H1 (cell line): Measurements from ENCODE around the gene HTR3B. TPM values are rescaled to one million over a fixed set of nuclear protein-coding genes. Genes with fewer than 3 reads are reported as not detected.

ENCODE experiments used
- CTCF ChIA-PET: fragments of 300-600 bp; sonication (Branson Sonifier 250); formaldehyde crosslinking; loops from one replicate; lab custom pipeline; 2021; ENCODE audit not compliant: partially characterized antibody; lab: Charles Lee
- POLR2A ChIA-PET: fragments of 300-600 bp; sonication (Branson Sonifier 250); formaldehyde crosslinking; loops from one replicate; lab custom pipeline; 2021; ENCODE audit warnings: inconsistent platforms; ENCODE audit not compliant: partially characterized antibody; lab: Charles Lee
- DNase-seq, 2 experiments: peaks; one replicate each; pipeline versions ENCODE4 v3.0.0 to v3.0.0-alpha.2; 2010 to 2022; ENCODE audit warnings: low spot score in 2 of 2, low read depth in 1 of 2, mixed read lengths in 1 of 2
- FAIRE-seq: peaks from 2 replicates; lab custom pipeline; 2011; peaks lifted over from hg19 to GRCh38; lab: Jason Lieb, UNC
- H2AFZ ChIP-seq: 2 replicates; pipeline ENCODE4 v1.8.1; 2012; ENCODE audit warnings: low read length, inconsistent platforms
- H2AK5ac ChIP-seq: 2 replicates; pipeline ENCODE4 v1.6.1; 2013; ENCODE audit warnings: low read depth, low read length
- H2BK120ac ChIP-seq: replicated peaks from 2 replicates; pipeline ENCODE3; 2013; ENCODE audit warnings: low read depth, low read length, inconsistent platforms
- H2BK12ac ChIP-seq: 2 replicates; pipeline ENCODE4 v1.6.1; 2013; ENCODE audit warnings: low read depth, low read length
- H2BK15ac ChIP-seq: 2 replicates; pipeline ENCODE4 v1.6.1; 2013; ENCODE audit warnings: low read length
- H2BK20ac ChIP-seq: 2 replicates; pipeline ENCODE4 v1.6.1; 2013; ENCODE audit warnings: low read length
- H2BK5ac ChIP-seq: 2 replicates; pipeline ENCODE4 v1.6.1; 2013; ENCODE audit warnings: low read depth, low read length
- H3K14ac ChIP-seq: 2 replicates; pipeline ENCODE4 v1.6.1; 2013; ENCODE audit warnings: inconsistent platforms; ENCODE audit not compliant: insufficient read length
- H3K18ac ChIP-seq: 2 replicates; pipeline ENCODE4 v1.6.1; 2013; ENCODE audit warnings: low read length; ENCODE audit errors: extremely low read depth
- H3K23ac ChIP-seq: 2 replicates; pipeline ENCODE4 v1.6.1; 2013; ENCODE audit warnings: inconsistent platforms; ENCODE audit not compliant: insufficient read length
- H3K23me2 ChIP-seq: 2 replicates; pipeline ENCODE4 v1.6.1; 2013; ENCODE audit warnings: low read depth, low read length
- H3K27ac ChIP-seq: 2 replicates; pipeline ENCODE4 v1.6.1; 2011; ENCODE audit warnings: low read depth, low read length, inconsistent platforms
- H3K27me3 ChIP-seq, 4 experiments: replicated peaks in 1 of 4; 1 replicate in 1 of 4; 2 replicates in 3 of 4; pipeline versions ENCODE4 v1.6.1 to v1.8.1; 2011 to 2013; ENCODE audit warnings: low read length in 3 of 4, mild to moderate bottlenecking in 3 of 4, inconsistent platforms in 2 of 4, mixed read lengths in 2 of 4, moderate library complexity in 1 of 4; ENCODE audit not compliant: control insufficient read depth in 3 of 4, insufficient read depth in 3 of 4; ENCODE audit errors: extremely low read depth in 1 of 4
- H3K36me3 ChIP-seq, 4 experiments: 2 replicates each; pipeline versions ENCODE4 v1.6.1 to v1.8.1; 2011 to 2013; ENCODE audit warnings: mild to moderate bottlenecking in 4 of 4, low read length in 3 of 4, moderate library complexity in 2 of 4, control low read depth in 1 of 4, inconsistent platforms in 1 of 4; ENCODE audit not compliant: insufficient read depth in 4 of 4, control insufficient read depth in 2 of 4
- H3K4ac ChIP-seq: replicated peaks from 2 replicates; pipeline ENCODE3; 2013; ENCODE audit warnings: low read length, low read depth, mixed read lengths, inconsistent platforms; ENCODE audit not compliant: insufficient read length
- H3K4me1 ChIP-seq, 4 experiments: replicated peaks in 1 of 4; 1 replicate in 1 of 4; 2 replicates in 3 of 4; pipeline versions ENCODE4 v1.6.1 to v1.8.1; 2011 to 2013; ENCODE audit warnings: low read length in 3 of 4, inconsistent platforms in 2 of 4, mixed read lengths in 1 of 4; ENCODE audit not compliant: insufficient read depth in 4 of 4, control insufficient read depth in 3 of 4
- H3K4me2 ChIP-seq, 2 experiments: 2 replicates each; pipeline versions ENCODE4 v1.6.1 to v1.8.1; 2011 to 2013; ENCODE audit warnings: low read depth in 2 of 2, low read length in 2 of 2, control low read depth in 1 of 2, inconsistent platforms in 1 of 2, mild to moderate bottlenecking in 1 of 2; ENCODE audit not compliant: insufficient read depth in 1 of 2
- H3K4me3 ChIP-seq, 4 experiments: fragments of 200-600, 300-600 bp in 1 of 4; sonication (generic), shearing (Covaris generic), sonication (Bioruptor Twin) in 1 of 4; 2 replicates each; pipeline versions ENCODE4 v1.5.1 to v1.8.1; 2011 to 2016; ENCODE audit warnings: low read length in 4 of 4, low read depth in 3 of 4, control low read depth in 2 of 4, inconsistent platforms in 2 of 4, mild to moderate bottlenecking in 2 of 4, mixed read lengths in 1 of 4, moderate library complexity in 1 of 4; ENCODE audit not compliant: insufficient read depth in 2 of 4; ENCODE audit errors: extremely low read depth in 1 of 4
- H3K56ac ChIP-seq: replicated peaks from 2 replicates; pipeline ENCODE3; 2013; ENCODE audit warnings: low read depth, mild to moderate bottlenecking, mixed read lengths, low read length, inconsistent platforms; ENCODE audit not compliant: insufficient read length
- H3K79me1 ChIP-seq: 2 replicates; pipeline ENCODE4 v1.6.1; 2013; ENCODE audit warnings: low read depth, low read length, control low read depth
- H3K79me2 ChIP-seq, 2 experiments: 2 replicates each; pipeline versions ENCODE4 v1.6.1 to v1.8.1; 2012 to 2013; ENCODE audit warnings: low read length in 2 of 2, mild to moderate bottlenecking in 2 of 2, inconsistent platforms in 1 of 2; ENCODE audit not compliant: insufficient read depth in 2 of 2, control insufficient read depth in 1 of 2
- H3K9ac ChIP-seq, 4 experiments: replicated peaks in 1 of 4; 1 replicate in 1 of 4; 2 replicates in 3 of 4; pipeline versions ENCODE4 v1.6.1 to v1.8.1; 2011 to 2013; ENCODE audit warnings: low read depth in 3 of 4, low read length in 3 of 4, control low read depth in 2 of 4, mild to moderate bottlenecking in 2 of 4, moderate library complexity in 2 of 4, inconsistent platforms in 1 of 4; ENCODE audit errors: extremely low read depth in 1 of 4
- H3K9me3 ChIP-seq, 2 experiments: 2 replicates each; pipeline versions ENCODE4 v1.6.1 to v1.8.1; 2012 to 2013; ENCODE audit warnings: mild to moderate bottlenecking in 2 of 2, moderate library complexity in 2 of 2, control low read depth in 1 of 2, inconsistent platforms in 1 of 2, low read depth in 1 of 2, low read length in 1 of 2, mixed read lengths in 1 of 2; ENCODE audit not compliant: insufficient read depth in 2 of 2
- H4K20me1 ChIP-seq, 2 experiments: replicated peaks in 1 of 2; 2 replicates each; pipeline versions ENCODE3 to v1.8.1; 2011 to 2013; ENCODE audit warnings: inconsistent platforms in 2 of 2, low read length in 2 of 2, mild to moderate bottlenecking in 1 of 2; ENCODE audit not compliant: insufficient read depth in 2 of 2, control insufficient read depth in 1 of 2
- H4K5ac ChIP-seq: 2 replicates; pipeline ENCODE4 v1.6.1; 2013; ENCODE audit warnings: low read length, low read depth, mixed read lengths, inconsistent platforms; ENCODE audit not compliant: insufficient read length
- H4K8ac ChIP-seq: 2 replicates; pipeline ENCODE4 v1.8.0; 2013; ENCODE audit warnings: mild to moderate bottlenecking, moderate library complexity, low read length, inconsistent platforms; ENCODE audit not compliant: insufficient read depth; ENCODE audit errors: extremely low read depth
- H4K91ac ChIP-seq: replicated peaks from 2 replicates; pipeline ENCODE3; 2013; ENCODE audit warnings: low read length, mixed read lengths, inconsistent platforms; ENCODE audit not compliant: insufficient read length
- CEBPB ChIP-seq: IDR thresholded peaks from 2 replicates; pipeline ENCODE4 v1.6.1; 2012; ENCODE audit warnings: low read depth, low read length
- EGR1 ChIP-seq: IDR thresholded peaks from 2 replicates; pipeline ENCODE4 v1.6.1; 2011; ENCODE audit warnings: low read depth, low read length, borderline replicate concordance
- JUN ChIP-seq: IDR thresholded peaks from 2 replicates; pipeline ENCODE4 v1.6.1; 2011; ENCODE audit warnings: low read depth, mild to moderate bottlenecking, improper control_type of control experiment, low read length
- KDM1A ChIP-seq: fragments of 200-600, 300-600 bp; sonication (generic); IDR thresholded peaks from 2 replicates; pipeline ENCODE4 v1.7.1; 2016; ENCODE audit warnings: mild to moderate bottlenecking, low read length, borderline replicate concordance
- NANOG ChIP-seq: IDR thresholded peaks from 2 replicates; pipeline ENCODE4 v1.6.1; 2011; ENCODE audit warnings: low read length, low read depth, mild to moderate bottlenecking, inconsistent platforms; ENCODE audit not compliant: insufficient read depth, poor library complexity, severe bottlenecking
- POLR2AphosphoS5 ChIP-seq: IDR thresholded peaks from 2 replicates; pipeline ENCODE4 v1.6.1; 2011; ENCODE audit warnings: low read depth, low read length
- WGBS, 2 experiments: shearing (Covaris generic) in 1 of 2; methylation state at CpG; one replicate each; pipeline versions ENCODE4 v1.1.6 to v1.1.7; 2013 to 2015; ENCODE audit warnings: low lambda C conversion rate in 2 of 2, mixed read lengths in 2 of 2, inconsistent platforms in 1 of 2, low coverage in 1 of 2, missing lambda C conversion rate in 1 of 2; ENCODE audit not compliant: insufficient replicate concordance in 2 of 2, insufficient coverage in 1 of 2, insufficient read length in 1 of 2; ENCODE audit errors: extremely low coverage in 1 of 2, missing lambda C conversion rate in 1 of 2; 5-methylcytosine and 5-hydroxymethylcytosine counted together
- polyA plus RNA-seq, 7 experiments: library from polyadenylated mRNA; depleted of rRNA in 3 of 7; stranded (reverse) in 5 of 7; unstranded in 2 of 7; fragments of >200 nt in 5 of 7; fragments of 200-250 nt in 2 of 7; gene quantifications; 1 replicate in 5 of 7; 2 replicates in 1 of 7; 4 replicates in 1 of 7; pipeline versions ENCODE4 v1.2.1 to v1.2.3, GENCODE V29; 2011 to 2013; ENCODE audit warnings: missing spikeins in 2 of 7, mixed read lengths in 2 of 7
- total RNA-seq: library from RNA; stranded (reverse); fragmentation: NEBNext Ultra II Directional; extraction: Animal tissue kit (Norgen Biotek cat#: 25700); gene quantifications from 2 replicates; pipeline ENCODE4 v1.2.1, GENCODE V29; 2021

Gene HTR3B
- total and polyA plus RNA-seq, 2 of the 8 experiments (the other 6 are each of a cell fraction or from before 2014, with no cell fraction given) = not detected

DNA sequence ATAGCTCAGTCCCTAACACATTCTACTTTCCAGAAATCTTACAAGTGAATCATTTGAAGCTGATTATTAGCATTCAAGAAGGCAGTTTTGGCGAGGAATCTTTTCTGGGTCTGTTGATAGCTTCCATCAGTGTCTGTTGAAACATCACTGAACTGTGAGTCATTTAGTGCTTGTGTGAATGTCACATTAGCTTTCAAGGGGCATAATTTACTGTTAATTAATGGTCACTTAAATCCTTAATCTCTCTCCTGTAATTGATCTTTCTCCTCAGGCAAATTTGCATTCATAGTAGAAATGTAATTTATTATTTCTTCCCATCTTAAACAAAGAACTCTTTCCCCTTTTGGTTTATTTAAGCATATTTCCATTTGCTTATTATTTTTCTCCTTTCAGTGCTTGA lies 2.6 kb downstream of the HTR3B start:
- Histone ChIP-seq H3K4me2 (no peak overlapping the region), H2AK5ac (no peak overlapping the region), H2AFZ (no peak overlapping the region), H4K5ac (no peak overlapping the region), H3K23me2 (no peaks in the 10 kb centered on the region), H3K9ac (no peak overlapping the region), H4K20me1 (no peaks in the 10 kb centered on the region), H3K18ac (no peak overlapping the region), H4K91ac (no peak overlapping the region), H2BK120ac (no peak overlapping the region), H2BK20ac (no peak overlapping the region), H3K4me3 (no peak overlapping the region), H2BK5ac (no peak overlapping the region), H3K9me3 (no peaks in the 10 kb centered on the region), H3K4me1 (peaks cover 0 to 9% (median 3%) of the 10 kb centered on the region in 4 experiments; a peak in 1 of 7 replicates), H3K79me2 (no peaks in the 10 kb centered on the region), H3K23ac (no peak overlapping the region), H3K36me3 (no peaks in the 10 kb centered on the region), H4K8ac (no peak overlapping the region), H3K56ac (no peak overlapping the region), H3K79me1 (no peaks in the 10 kb centered on the region), H3K27ac (no peak overlapping the region), H2BK15ac (no peak overlapping the region), H3K14ac (no peak overlapping the region), H2BK12ac (no peak overlapping the region), H3K4ac (no peak overlapping the region), H3K27me3 (no peaks in the 10 kb centered on the region)
- FAIRE-seq = no peak
- 91% methylated on average over 1 of the region's 1 CpG; no CpG with 5 or more reads in 1 of the 2 experiments for WGBS, 2 experiments
- POLR2A ChIA-PET = interaction anchor here (1.0 kb wide), 1 partner anchor 10 kb away, joined by 3 read pairs; no protein-coding TSS in a partner anchor
- CTCF ChIA-PET = interaction anchor here (0.6 to 8.0 kb wide), 24 partner anchors 7 to 359 kb away, joined by 3 to 112 read pairs (median 4); partner anchors contain the start of gene HTR3A
- no peak for TF ChIP-seq EGR1
- no peak for TF ChIP-seq KDM1A
- TF ChIP-seq CEBPB = no peak
- TF ChIP-seq POLR2AphosphoS5 = no peak
- TF ChIP-seq NANOG = no peak
- TF ChIP-seq JUN = no peak
- no peak for DNase-seq
